ENCODE data around the gene CAMSAP1. TPM values are rescaled to one million over a fixed set of nuclear protein-coding genes. Genes with fewer than 3 reads are reported as not detected.

Gene CAMSAP1
- total RNA-seq, 4 donors from 2014 or later = 32.2 to 46.1 (median 34.0) TPM

GRCh38 chr9:135927195-135928013 lies 20.1 kb upstream of the CAMSAP1 start:
- TF ChIP-seq CTCF (IDR thresholded peaks at IDR 0.05) (no peak), POLR2A (IDR thresholded peaks at IDR 0.05) (no peak)
- no peak for DNase-seq (ENCODE audit: low spot score in 2 of 2)
- intact Hi-C loops (cut with DNase I; ENCODE audit: low total_unique reads) = no loop called here
- 72 to 74% methylated on average over 17 to 22 of the region's 25 CpGs for WGBS, 2 donors
- H3K4me3 ChIP-seq (ENCODE audit: low read depth, poor library complexity, severe bottlenecking) = no peak overlapping the region

- no peak overlapping the region for H3K4me3 ChIP-seq (ENCODE audit: low read depth, poor library complexity, severe bottlenecking)
- TF ChIP-seq CTCF (IDR thresholded peaks at IDR 0.05) (no peak), POLR2A (IDR thresholded peaks at IDR 0.05) (no peak)
- WGBS, 2 donors = 58 to 62% methylated on average over 17 to 24 of the region's 27 CpGs
- intact Hi-C loops (cut with DNase I; ENCODE audit: low total_unique reads) = no loop called here
- peak; percentile 71 to 90 for DNase-seq (ENCODE audit: low spot score in 2 of 2)
Measured at GRCh38 chr9:135926402-135927194, 19.3 kb upstream of the CAMSAP1 start.

- H3K4me3 ChIP-seq (ENCODE audit: low read depth, poor library complexity, severe bottlenecking) = no peak overlapping the region
- DNase-seq (ENCODE audit: low spot score in 2 of 2) = no peak
- no peak for TF ChIP-seq CTCF (IDR thresholded peaks at IDR 0.05)
- no peak for TF ChIP-seq POLR2A (IDR thresholded peaks at IDR 0.05)
- WGBS, 2 donors = 90 to 92% methylated on average over 19 of the region's 19 CpGs
- intact Hi-C loops (cut with DNase I; ENCODE audit: low total_unique reads) = no loop called here
Measured at GRCh38 chr9:135925496-135926133, 18.3 kb upstream of the CAMSAP1 start.

GRCh38 chr9:135924628-135925338 lies 17.4 kb upstream of the CAMSAP1 start:
- DNase-seq (ENCODE audit: low spot score in 2 of 2) = no peak

GRCh38 chr9:135923508-135923907 lies 16.2 kb upstream of the CAMSAP1 start:
- intact Hi-C loops (cut with DNase I; ENCODE audit: low total_unique reads) = no loop called here
- no peak for DNase-seq (ENCODE audit: low spot score in 2 of 2)
- WGBS, 2 donors = 92 to 95% methylated on average over 13 of the region's 13 CpGs
- TF ChIP-seq CTCF (IDR thresholded peaks at IDR 0.05) (no peak), POLR2A (IDR thresholded peaks at IDR 0.05) (no peak)
- no peak overlapping the region for H3K4me3 ChIP-seq (ENCODE audit: low read depth, poor library complexity, severe bottlenecking)

More at GRCh38 chr9:135924628-135925338, 17.4 kb upstream of the CAMSAP1 start:
- 84 to 88% methylated on average over 27 of the region's 27 CpGs for WGBS, 2 donors
- TF ChIP-seq POLR2A (IDR thresholded peaks at IDR 0.05) = no peak
- no peak overlapping the region for H3K4me3 ChIP-seq (ENCODE audit: low read depth, poor library complexity, severe bottlenecking)
- intact Hi-C loops (cut with DNase I; ENCODE audit: low total_unique reads) = no loop called here

Data from lower leg skin (tissue), 4 donors.